GM18870 (cell line): ENCODE data around the gene MYO16.
"Not testable (repeated sequence)": the region's sequence is repeated elsewhere in the genome, so short reads cannot be mapped to it uniquely, and the experiment has no call there.

ENCODE experiments used
- ATAC-seq: cut with Tn5 transposase; IDR thresholded peaks from one replicate; pipeline ENCODE4 v1.9.1; 2021; ENCODE audit warnings: moderate library complexity; ENCODE audit not compliant: unreplicated experiment

Gene MYO16

GRCh38 chr13:108877300-108877699, 247.9 kb downstream of the MYO16 start:
- no peak for ATAC-seq

- ATAC-seq: no peak
These were observed 249.3 kb downstream of the MYO16 start for GRCh38 chr13:108878732-108879131.

- ATAC-seq: no peak
These were observed 260.0 kb downstream of the MYO16 start for GRCh38 chr13:108889324-108889984.

- ATAC-seq: peak; percentile 44
These were observed 265.9 kb downstream of the MYO16 start for GRCh38 chr13:108895220-108895704.

GRCh38 chr13:108897955-108898354, 268.5 kb downstream of the MYO16 start:
- ATAC-seq: no peak

- ATAC-seq: no peak
These were observed 273.2 kb downstream of the MYO16 start for GRCh38 chr13:108902405-108903155.

- ATAC-seq: no peak
These were observed 274.2 kb downstream of the MYO16 start for GRCh38 chr13:108903613-108904012.

GRCh38 chr13:108911807-108912206, 282.4 kb downstream of the MYO16 start:
- ATAC-seq: no peak

- not testable (repeated sequence) for ATAC-seq
These were observed 284.3 kb downstream of the MYO16 start for GRCh38 chr13:108913731-108914130.

- no peak for ATAC-seq
These were observed 285.8 kb downstream of the MYO16 start for GRCh38 chr13:108915095-108915633.

GRCh38 chr13:108915634-108916512, 286.5 kb downstream of the MYO16 start:
- peak; percentile 92 for ATAC-seq

- no peak for ATAC-seq
These were observed 288.2 kb downstream of the MYO16 start for GRCh38 chr13:108917581-108917980.

- ATAC-seq: no peak
These were observed 289.9 kb downstream of the MYO16 start for GRCh38 chr13:108919036-108919907.

GRCh38 chr13:108920137-108920536, 290.7 kb downstream of the MYO16 start:
- ATAC-seq: no peak

GRCh38 chr13:108921238-108921637, 291.8 kb downstream of the MYO16 start:
- no peak for ATAC-seq

- no peak for ATAC-seq
These were observed 292.7 kb downstream of the MYO16 start for GRCh38 chr13:108922108-108922507.

- no peak for ATAC-seq
These were observed 294.1 kb downstream of the MYO16 start for GRCh38 chr13:108923386-108924047.

GRCh38 chr13:108924134-108924533, 294.7 kb downstream of the MYO16 start:
- no peak for ATAC-seq

- ATAC-seq: no peak
These were observed 295.1 kb downstream of the MYO16 start for GRCh38 chr13:108924541-108924940.

GRCh38 chr13:108925070-108925469, 295.7 kb downstream of the MYO16 start:
- ATAC-seq: no peak
